GM21390 (cell line): ENCODE data around the gene TSEN34.
"Not testable (repeated sequence)": the region's sequence is repeated elsewhere in the genome, so short reads cannot be mapped to it uniquely, and the experiment has no call there.

Experiments used
- ATAC-seq: cut with Tn5 transposase; IDR thresholded peaks from one replicate; pipeline ENCODE4 v1.9.1; 2021; ENCODE audit not compliant: unreplicated experiment

The TSEN34 gene

GRCh38 chr19:54160182-54160811 lies 30.8 kb upstream of the TSEN34 start:
- no peak for ATAC-seq

- no peak for ATAC-seq
Measured at GRCh38 chr19:54160854-54161253, 30.3 kb upstream of the TSEN34 start.

GRCh38 chr19:54162241-54162805 lies 28.8 kb upstream of the TSEN34 start:
- no peak for ATAC-seq

- ATAC-seq = no peak
Measured at GRCh38 chr19:54162884-54163283, 28.2 kb upstream of the TSEN34 start.

GRCh38 chr19:54164369-54165068 lies 26.6 kb upstream of the TSEN34 start:
- no peak for ATAC-seq

GRCh38 chr19:54165222-54165621 lies 25.9 kb upstream of the TSEN34 start:
- no peak for ATAC-seq

- no peak for ATAC-seq
Measured at GRCh38 chr19:54168174-54168917, 22.8 kb upstream of the TSEN34 start.

GRCh38 chr19:54169149-54169740 lies 21.9 kb upstream of the TSEN34 start:
- ATAC-seq = no peak

- not testable (repeated sequence) for ATAC-seq
Measured at GRCh38 chr19:54171736-54172431, 19.2 kb upstream of the TSEN34 start.

- ATAC-seq = no peak
Measured at GRCh38 chr19:54172471-54173358, 18.4 kb upstream of the TSEN34 start, which contains the start of gene TMC4. TSS of gene TMC4 (minus strand) at chr19:54173160. CDS start at chr19:54173117, 43 bp downstream.

GRCh38 chr19:54173359-54173699 lies 17.8 kb upstream of the TSEN34 start:
- no peak for ATAC-seq

GRCh38 chr19:54173951-54174834 lies 16.9 kb upstream of the TSEN34 start:
- no peak for ATAC-seq

- ATAC-seq = no peak
Measured at GRCh38 chr19:54178581-54179261, 12.4 kb upstream of the TSEN34 start.

- ATAC-seq = no peak
Measured at GRCh38 chr19:54179262-54179852, 11.8 kb upstream of the TSEN34 start.

GRCh38 chr19:54179921-54180461 lies 11.1 kb upstream of the TSEN34 start:
- no peak for ATAC-seq

- ATAC-seq = no peak
Measured at GRCh38 chr19:54180691-54181091, 10.4 kb upstream of the TSEN34 start.

GRCh38 chr19:54181894-54182293 lies 9.2 kb upstream of the TSEN34 start:
- not testable (repeated sequence) for ATAC-seq
